Measurements from ENCODE around the gene DISP2.

- TF ChIP-seq, protein P1, sequence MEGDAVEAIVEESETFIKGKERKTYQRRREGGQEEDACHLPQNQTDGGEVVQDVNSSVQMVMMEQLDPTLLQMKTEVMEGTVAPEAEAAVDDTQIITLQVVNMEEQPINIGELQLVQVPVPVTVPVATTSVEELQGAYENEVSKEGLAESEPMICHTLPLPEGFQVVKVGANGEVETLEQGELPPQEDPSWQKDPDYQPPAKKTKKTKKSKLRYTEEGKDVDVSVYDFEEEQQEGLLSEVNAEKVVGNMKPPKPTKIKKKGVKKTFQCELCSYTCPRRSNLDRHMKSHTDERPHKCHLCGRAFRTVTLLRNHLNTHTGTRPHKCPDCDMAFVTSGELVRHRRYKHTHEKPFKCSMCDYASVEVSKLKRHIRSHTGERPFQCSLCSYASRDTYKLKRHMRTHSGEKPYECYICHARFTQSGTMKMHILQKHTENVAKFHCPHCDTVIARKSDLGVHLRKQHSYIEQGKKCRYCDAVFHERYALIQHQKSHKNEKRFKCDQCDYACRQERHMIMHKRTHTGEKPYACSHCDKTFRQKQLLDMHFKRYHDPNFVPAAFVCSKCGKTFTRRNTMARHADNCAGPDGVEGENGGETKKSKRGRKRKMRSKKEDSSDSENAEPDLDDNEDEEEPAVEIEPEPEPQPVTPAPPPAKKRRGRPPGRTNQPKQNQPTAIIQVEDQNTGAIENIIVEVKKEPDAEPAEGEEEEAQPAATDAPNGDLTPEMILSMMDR (IDR thresholded peaks at IDR 0.05): no peak
- no peak for TF ChIP-seq POLR2A (IDR thresholded peaks at IDR 0.05)
Observed at GRCh38 chr15:40410476-40410875, 52.5 kb downstream of the DISP2 start.
